ENCODE measurements around the gene GCNT2.
"Not testable (repeated sequence)": the region's sequence is repeated elsewhere in the genome, so short reads cannot be mapped to it uniquely, and the experiment has no call there.

GCNT2 gene

DNA sequence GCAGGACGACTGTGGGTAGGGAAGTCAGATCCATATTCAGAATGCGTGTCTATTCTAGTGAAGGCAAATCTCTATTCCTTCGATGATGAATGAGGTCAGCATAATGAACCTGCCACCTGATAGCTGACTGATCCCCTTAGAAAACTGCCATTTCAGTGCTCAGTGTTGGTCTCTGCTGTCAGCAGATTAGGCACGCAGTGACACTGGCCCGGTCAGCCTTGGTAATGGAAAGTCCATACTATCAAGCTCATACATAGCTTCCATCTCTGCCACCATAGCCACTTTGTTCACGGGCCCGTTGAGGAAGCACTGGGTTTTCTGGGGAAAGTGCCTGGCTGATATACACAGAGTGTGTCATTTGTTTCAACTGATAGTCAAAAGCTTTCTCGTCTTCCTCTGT lies 119.3 kb downstream of the GCNT2 start:
- H3K27me3 Mint-ChIP-seq (ENCODE audit: low read depth) = peaks cover 10% of the 10 kb centered on the region
- H3K4me3 Mint-ChIP-seq = no peak overlapping the region
- H3K36me3 Mint-ChIP-seq (ENCODE audit: low read depth) = no peaks in the 10 kb centered on the region
- no peak overlapping the region for H3K27ac Mint-ChIP-seq
- no peak for DNase-seq (ENCODE audit: low spot score)
- H3K4me1 Mint-ChIP-seq (ENCODE audit: low read depth) = peaks cover 7% of the 10 kb centered on the region
- no peaks in the 10 kb centered on the region for H3K9me3 Mint-ChIP-seq

DNA sequence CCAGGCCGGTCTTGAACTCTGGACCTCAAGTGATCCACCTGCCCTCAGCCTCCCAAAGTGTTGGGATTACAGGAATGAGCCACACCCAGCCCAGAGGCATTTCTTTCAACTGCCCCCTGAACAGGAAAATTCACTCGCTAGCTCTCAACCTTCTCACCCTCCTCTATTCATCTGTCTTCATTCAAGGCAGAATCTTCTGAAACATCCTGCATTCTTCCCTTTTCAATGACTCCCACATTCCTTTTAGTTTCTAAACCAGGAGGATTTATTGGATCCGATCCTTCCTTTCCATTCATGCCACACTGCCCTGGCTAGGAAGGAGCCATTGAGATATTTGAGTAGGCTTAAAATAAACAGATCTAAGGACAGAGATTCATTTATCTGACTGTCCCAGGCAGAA lies 120.4 kb downstream of the GCNT2 start:
- Mint-ChIP-seq H3K9me3 (no peaks in the 10 kb centered on the region), H3K27me3 (ENCODE audit: low read depth) (peaks cover 10% of the 10 kb centered on the region), H3K36me3 (ENCODE audit: low read depth) (no peaks in the 10 kb centered on the region)

DNA sequence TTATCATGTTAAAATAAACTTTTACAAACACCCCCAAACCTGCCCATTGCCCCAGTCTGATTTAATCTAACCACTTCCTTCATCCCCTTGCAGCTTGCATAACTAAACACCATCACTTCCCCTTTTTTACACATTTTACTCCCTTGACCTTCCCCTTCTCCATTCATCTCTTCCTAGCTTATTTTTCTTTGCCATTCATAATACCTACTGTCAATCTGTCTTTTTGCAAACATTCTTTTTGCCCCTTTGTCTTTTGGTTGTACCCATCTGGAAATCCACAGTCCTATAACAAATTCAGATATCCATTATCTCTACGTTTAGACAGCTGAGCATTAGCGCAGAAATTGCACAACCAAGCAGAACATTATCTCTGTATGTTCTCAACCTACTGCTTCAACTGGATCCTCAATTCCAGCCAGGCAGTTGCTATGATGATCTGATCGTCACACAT lies 122.1 kb downstream of the GCNT2 start:
- H3K4me1 Mint-ChIP-seq (ENCODE audit: low read depth) = peaks cover 7% of the 10 kb centered on the region
- H3K4me3 Mint-ChIP-seq = no peak overlapping the region
- H3K36me3 Mint-ChIP-seq (ENCODE audit: low read depth) = no peaks in the 10 kb centered on the region
- H3K9me3 Mint-ChIP-seq = no peaks in the 10 kb centered on the region
- no peak overlapping the region for H3K27ac Mint-ChIP-seq
- no peak for DNase-seq (ENCODE audit: low spot score)
- H3K27me3 Mint-ChIP-seq (ENCODE audit: low read depth) = peaks cover 14% of the 10 kb centered on the region

More for the DNA sequence above, 120.4 kb downstream of the GCNT2 start:
- no peak overlapping the region for H3K4me3 Mint-ChIP-seq
- DNase-seq (ENCODE audit: low spot score) = no peak
- H3K4me1 Mint-ChIP-seq (ENCODE audit: low read depth) = peaks cover 7% of the 10 kb centered on the region
- no peak overlapping the region for H3K27ac Mint-ChIP-seq

DNA sequence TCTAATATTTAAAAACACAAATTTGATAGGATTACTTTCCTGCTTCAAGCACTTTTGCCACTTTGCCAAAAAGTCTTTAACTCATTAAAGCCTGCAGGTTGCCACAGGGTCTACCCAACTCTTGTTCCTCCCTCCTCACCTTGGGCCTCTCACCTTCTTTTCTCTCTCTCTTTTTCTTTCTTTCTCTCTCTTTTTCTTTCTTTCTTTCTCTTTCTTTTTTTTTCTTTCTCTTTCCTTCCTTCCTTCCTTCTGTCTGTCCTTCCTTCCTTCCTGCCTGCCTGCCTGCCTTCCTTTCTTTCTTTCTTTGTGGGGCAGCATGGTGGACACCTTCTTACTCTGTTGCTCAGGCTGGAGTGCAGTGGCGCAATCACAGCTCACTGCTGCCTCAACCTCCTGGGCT lies 123.1 kb downstream of the GCNT2 start:
- Mint-ChIP-seq H3K9me3 (no peaks in the 10 kb centered on the region), H3K27me3 (ENCODE audit: low read depth) (peaks cover 14% of the 10 kb centered on the region), H3K4me1 (ENCODE audit: low read depth) (peaks cover 7% of the 10 kb centered on the region), H3K4me3 (no peak overlapping the region), H3K36me3 (ENCODE audit: low read depth) (no peaks in the 10 kb centered on the region), H3K27ac (no peak overlapping the region)
- DNase-seq (ENCODE audit: low spot score) = no peak

DNA sequence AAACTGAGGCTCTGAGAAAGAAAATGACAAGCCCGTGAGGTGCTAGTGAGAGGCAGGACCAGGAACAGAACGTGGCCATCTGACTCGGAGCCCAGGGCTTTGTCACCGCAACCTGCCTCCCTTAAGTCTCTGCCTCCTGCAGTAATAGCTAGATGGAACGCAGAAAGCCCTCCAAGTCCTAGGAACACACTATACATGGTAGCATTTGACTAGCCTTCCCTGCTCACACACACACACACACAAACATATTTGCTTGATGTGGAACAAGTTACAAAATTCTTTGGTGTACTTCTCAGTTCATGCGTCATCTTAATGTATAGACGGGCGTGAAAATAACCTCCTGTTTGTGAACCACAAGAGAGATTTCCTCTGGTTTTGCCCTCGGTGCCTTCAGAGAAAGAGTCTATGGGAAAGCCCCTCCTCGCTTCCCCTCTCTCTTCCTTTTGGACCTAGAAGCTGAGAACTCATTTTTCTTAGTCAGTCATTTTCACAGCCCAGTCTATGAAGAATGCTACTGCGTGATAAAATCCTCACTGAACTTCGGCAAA lies 134.4 kb downstream of the GCNT2 start:
- Mint-ChIP-seq H3K27ac (no peak overlapping the region), H3K4me3 (peak overlapping the region; percentile 2), H3K27me3 (ENCODE audit: low read depth) (peaks cover 32% of the 10 kb centered on the region), H3K4me1 (ENCODE audit: low read depth) (peaks cover 7% of the 10 kb centered on the region), H3K9me3 (no peaks in the 10 kb centered on the region), H3K36me3 (ENCODE audit: low read depth) (no peaks in the 10 kb centered on the region)
- peak; percentile 23 for DNase-seq (ENCODE audit: low spot score)

DNA sequence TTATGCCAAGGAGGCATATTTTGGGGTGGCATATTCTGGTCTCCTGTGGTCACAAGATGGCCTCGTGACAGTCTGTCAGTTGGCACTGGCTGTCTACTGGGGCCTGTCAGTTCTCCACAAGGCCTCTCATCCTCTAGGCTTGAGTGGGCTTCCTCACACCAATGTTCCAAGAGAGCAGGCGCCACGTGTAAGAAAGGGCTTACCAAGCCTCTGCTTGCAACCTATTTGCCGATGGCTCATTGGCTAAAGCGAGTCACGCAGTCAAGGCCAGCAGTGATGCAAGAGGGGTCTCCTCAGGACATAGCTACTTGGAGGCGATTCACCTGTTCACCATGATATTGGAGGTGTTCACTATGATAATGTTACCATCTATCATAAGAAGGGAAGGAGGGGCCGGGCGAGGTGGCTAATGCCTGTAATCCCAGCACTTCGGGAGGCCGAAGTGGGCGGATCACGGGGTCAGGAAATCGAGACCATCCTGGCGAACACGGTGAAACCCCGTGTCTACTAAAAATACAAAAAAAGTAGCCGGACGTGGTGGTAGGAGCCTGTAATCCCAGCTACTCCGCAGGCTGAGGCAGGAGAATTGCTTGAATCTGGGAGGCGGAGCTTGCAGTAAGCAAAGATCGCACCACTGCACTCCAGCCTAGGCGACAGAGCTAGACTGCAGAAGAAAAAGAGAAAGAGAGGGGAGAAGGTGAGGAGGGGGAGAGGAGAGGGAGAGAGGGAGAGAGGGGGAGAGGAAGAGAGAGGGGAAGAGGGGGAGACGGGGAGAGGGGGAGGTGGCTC lies 138.0 kb downstream of the GCNT2 start:
- Mint-ChIP-seq H3K9me3 (no peaks in the 10 kb centered on the region), H3K4me3 (no peak overlapping the region), H3K4me1 (ENCODE audit: low read depth) (peaks cover 7% of the 10 kb centered on the region), H3K27ac (no peak overlapping the region), H3K27me3 (ENCODE audit: low read depth) (peaks cover 24% of the 10 kb centered on the region), H3K36me3 (ENCODE audit: low read depth) (no peaks in the 10 kb centered on the region)
- DNase-seq (ENCODE audit: low spot score) = no peak

DNA sequence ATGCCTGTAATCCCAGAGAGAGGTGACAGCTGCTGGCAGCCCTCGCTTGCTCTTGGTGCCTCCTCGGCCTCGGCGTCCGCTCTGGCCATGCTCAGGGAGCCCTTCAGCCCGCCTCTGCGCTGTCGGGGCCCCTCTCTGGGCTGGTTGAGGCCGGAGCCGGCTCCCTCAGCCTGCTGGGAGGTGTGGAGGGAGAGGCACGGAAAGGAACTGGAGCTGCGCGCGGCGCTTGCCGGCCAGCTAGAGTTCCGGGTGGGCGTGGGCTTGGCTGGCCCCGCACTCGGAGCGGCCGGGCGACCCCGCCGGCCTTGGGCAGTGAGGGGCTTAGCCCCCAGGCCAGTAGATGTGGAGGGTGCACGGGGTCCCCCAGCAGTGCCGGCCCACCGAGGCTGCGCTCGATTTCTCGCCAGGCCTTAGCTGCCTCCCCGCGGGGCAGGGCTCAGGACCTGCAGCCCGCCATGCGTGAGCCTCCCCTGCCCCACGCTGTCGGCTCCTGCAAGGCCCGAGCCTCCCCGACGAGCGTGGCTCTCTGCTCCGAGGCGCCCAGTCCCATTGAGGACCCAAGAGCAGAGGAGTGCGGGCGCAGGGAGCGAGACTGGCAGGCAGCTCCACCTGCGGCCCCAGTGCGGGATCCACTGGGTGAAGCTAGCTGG lies 138.7 kb downstream of the GCNT2 start:
- no peak overlapping the region for H3K27ac Mint-ChIP-seq
- H3K36me3 Mint-ChIP-seq (ENCODE audit: low read depth) = no peaks in the 10 kb centered on the region
- H3K27me3 Mint-ChIP-seq (ENCODE audit: low read depth) = peaks cover 23% of the 10 kb centered on the region
- H3K4me1 Mint-ChIP-seq (ENCODE audit: low read depth) = peaks cover 7% of the 10 kb centered on the region
- no peak overlapping the region for H3K4me3 Mint-ChIP-seq
- H3K9me3 Mint-ChIP-seq = no peaks in the 10 kb centered on the region
- no peak for DNase-seq (ENCODE audit: low spot score)

DNA sequence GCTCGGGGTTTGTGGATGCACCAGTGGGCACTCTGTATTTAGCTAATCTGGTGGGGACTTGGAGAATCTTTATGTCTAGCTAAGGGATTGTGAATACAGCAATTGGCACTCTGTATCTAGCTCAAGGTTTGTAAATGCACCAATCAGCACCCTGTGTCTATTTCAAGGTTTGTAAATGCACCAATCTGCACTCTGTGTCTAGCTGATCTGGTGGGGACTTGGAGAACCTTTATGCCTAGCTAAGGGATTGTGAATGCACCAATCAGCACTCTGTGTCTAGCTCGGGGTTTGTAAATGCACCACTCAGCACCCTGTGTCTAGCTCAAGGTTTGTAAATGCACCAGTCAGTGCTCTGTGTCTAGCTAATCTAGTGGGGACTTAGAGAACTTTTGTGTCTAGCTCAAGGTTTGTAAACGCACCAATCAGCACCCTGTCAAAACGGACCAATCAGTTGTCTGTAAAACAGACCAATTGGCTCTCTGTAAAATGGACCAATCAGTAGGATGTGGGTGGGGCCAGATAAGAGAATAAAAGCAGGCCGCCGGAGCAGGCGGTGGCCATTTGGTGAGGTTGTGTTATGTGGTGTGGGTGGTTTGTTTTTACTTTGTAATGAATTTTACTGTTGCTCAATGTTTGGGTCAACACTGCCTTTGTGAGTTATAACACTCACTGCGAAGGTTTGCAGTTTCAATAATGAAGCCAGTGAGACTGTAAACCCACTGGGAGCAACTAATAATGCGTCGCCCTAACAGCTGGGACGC lies 139.5 kb downstream of the GCNT2 start:
- not testable (repeated sequence) for H3K4me1 Mint-ChIP-seq (ENCODE audit: low read depth); H3K27ac Mint-ChIP-seq; H3K9me3 Mint-ChIP-seq; DNase-seq (ENCODE audit: low spot score); H3K36me3 Mint-ChIP-seq (ENCODE audit: low read depth); H3K4me3 Mint-ChIP-seq
- H3K27me3 Mint-ChIP-seq (ENCODE audit: low read depth) = peaks cover 17% of the 10 kb centered on the region

DNA sequence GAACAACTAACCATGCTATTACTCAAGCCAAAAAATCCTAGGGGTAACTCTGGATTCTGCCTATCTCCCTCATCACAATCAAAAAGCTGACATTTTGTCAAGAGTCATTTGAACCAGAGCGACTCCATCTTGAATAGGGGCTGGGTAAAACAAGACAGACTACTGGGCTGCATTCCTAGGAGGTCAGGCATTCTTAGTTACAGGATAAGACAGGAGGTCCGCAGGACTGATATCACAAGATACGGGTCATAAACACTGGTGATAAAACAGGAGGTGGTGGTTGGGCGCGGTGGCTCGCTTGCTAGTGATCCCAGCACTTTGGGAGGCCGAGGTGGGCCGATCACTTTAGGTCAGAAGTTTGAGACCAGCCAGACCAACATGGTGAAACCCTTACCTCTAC lies 141.1 kb downstream of the GCNT2 start:
- no peak overlapping the region for H3K4me3 Mint-ChIP-seq
- H3K27ac Mint-ChIP-seq = no peak overlapping the region
- no peaks in the 10 kb centered on the region for H3K4me1 Mint-ChIP-seq (ENCODE audit: low read depth)
- H3K36me3 Mint-ChIP-seq (ENCODE audit: low read depth) = no peaks in the 10 kb centered on the region
- H3K27me3 Mint-ChIP-seq (ENCODE audit: low read depth) = peaks cover 17% of the 10 kb centered on the region
- H3K9me3 Mint-ChIP-seq = no peaks in the 10 kb centered on the region
- no peak for DNase-seq (ENCODE audit: low spot score)

DNA sequence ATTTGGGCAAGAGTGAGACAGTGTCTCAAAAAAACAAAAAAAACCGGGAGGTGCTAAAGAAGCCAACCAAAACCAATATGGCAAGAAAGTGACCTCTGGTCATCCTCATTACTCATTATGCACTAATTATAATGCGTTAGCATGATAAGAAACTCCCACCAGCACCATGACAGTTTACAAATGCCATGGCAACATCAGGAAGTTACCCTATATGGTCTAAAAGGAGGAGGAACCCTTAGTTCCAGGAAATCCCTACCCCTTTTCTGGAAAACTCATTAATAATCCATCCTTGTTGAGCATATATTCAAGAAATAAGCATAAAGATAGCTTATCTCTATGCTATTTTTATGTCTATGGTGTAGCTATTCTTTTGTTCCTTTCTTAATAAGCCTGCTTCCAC lies 141.6 kb downstream of the GCNT2 start:
- no peak overlapping the region for H3K27ac Mint-ChIP-seq
- no peaks in the 10 kb centered on the region for H3K36me3 Mint-ChIP-seq (ENCODE audit: low read depth)
- no peak overlapping the region for H3K4me3 Mint-ChIP-seq
- no peak for DNase-seq (ENCODE audit: low spot score)
- H3K4me1 Mint-ChIP-seq (ENCODE audit: low read depth) = no peaks in the 10 kb centered on the region
- no peaks in the 10 kb centered on the region for H3K9me3 Mint-ChIP-seq
- H3K27me3 Mint-ChIP-seq (ENCODE audit: low read depth) = peaks cover 21% of the 10 kb centered on the region

DNA sequence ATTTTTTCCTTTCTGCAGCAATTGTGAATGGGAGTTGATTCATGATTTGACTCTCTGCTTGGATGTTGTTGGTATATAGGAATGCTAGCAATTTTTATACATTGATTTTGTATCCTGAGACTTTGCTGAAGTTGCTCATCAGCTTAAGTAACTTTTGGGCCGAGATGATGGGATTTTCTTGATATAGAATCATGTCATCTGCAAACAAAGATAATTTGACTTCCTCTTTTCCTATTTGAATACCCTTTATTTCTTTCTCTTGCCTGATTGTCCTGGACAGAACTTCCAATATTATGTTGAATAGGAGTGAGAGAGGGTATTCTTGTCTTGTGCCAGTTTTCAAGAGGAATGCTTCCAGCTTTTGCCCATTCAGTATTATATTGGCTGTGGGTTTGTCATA lies 144.4 kb downstream of the GCNT2 start:
- H3K4me3 Mint-ChIP-seq; H3K4me1 Mint-ChIP-seq (ENCODE audit: low read depth); H3K36me3 Mint-ChIP-seq (ENCODE audit: low read depth); H3K9me3 Mint-ChIP-seq; DNase-seq (ENCODE audit: low spot score); H3K27ac Mint-ChIP-seq: not testable (repeated sequence)
- peaks cover 23% of the 10 kb centered on the region for H3K27me3 Mint-ChIP-seq (ENCODE audit: low read depth)

DNA sequence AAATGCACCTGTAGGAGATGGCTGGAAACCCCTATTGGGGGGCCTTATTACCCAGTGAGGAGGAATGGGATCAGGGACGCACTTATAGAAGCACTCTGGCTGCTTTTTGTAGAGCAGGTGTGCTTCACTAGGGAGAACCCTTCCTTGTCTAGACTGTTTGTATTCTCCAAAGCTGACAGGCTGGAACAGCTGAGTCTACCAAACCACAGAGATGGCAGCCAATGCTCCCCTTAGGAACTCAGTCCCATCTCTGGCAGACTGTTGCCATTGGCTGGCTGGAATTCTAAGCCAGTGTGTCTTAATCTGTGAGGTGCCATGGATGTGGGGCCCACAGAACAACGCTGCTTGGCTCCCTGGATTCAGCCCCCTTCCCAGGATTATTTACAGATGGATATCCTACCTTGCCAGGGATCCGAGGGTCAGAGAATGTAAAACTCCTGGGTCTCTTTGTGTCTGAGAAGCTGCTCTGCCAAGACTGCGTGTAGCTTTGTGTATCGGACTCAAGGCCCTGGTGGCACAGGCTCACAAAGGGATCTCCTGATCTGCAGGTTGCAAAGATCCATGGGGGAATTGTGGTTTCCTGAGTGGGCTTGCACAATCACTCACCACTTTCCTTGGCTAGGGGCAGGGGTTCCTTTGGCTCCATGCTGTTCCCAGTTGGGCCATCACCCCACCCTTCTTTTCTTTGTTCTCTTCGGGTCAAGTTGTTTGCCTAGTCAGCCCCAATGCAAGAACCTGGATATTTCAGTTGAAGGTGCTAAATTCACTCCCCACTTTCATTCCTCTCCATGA lies 147.2 kb downstream of the GCNT2 start:
- no peak overlapping the region for H3K4me3 Mint-ChIP-seq
- no peaks in the 10 kb centered on the region for H3K36me3 Mint-ChIP-seq (ENCODE audit: low read depth)
- H3K27ac Mint-ChIP-seq = no peak overlapping the region
- H3K9me3 Mint-ChIP-seq = no peaks in the 10 kb centered on the region
- H3K27me3 Mint-ChIP-seq (ENCODE audit: low read depth) = peaks cover 24% of the 10 kb centered on the region
- no peaks in the 10 kb centered on the region for H3K4me1 Mint-ChIP-seq (ENCODE audit: low read depth)
- DNase-seq (ENCODE audit: low spot score) = no peak

DNA sequence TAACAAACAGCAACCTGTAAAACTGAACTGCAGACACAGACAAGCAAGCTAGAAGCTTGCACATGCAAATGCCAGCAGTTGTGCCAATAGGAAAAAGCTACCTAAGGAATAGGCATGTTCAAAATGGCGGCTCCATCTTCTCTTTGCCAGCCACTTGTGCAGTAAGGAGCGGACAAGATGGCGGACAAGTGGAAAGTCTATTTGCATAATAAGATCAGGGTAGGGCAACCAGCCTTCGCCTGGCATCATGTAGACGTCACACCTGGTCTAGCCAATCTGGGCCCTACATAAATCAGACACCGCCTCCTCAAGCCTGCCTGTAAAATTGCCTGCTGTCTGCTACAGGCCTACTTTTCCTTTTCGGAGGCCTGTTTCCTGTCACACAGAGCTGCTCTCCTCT lies 155.3 kb downstream of the GCNT2 start:
- H3K36me3 Mint-ChIP-seq (ENCODE audit: low read depth) = no peaks in the 10 kb centered on the region
- peaks cover 5% of the 10 kb centered on the region for H3K27me3 Mint-ChIP-seq (ENCODE audit: low read depth)
- no peak overlapping the region for H3K4me3 Mint-ChIP-seq
- no peak for DNase-seq (ENCODE audit: low spot score)
- peaks cover 3% of the 10 kb centered on the region for H3K4me1 Mint-ChIP-seq (ENCODE audit: low read depth)
- no peaks in the 10 kb centered on the region for H3K9me3 Mint-ChIP-seq
- H3K27ac Mint-ChIP-seq = no peak overlapping the region

All from T-helper 2 cell treated with Interferon-gamma antibody and Interleukin-4, amounts not matched to agents 5 μg/mL and 100 μg/mL, for 36 hours (primary cell).